Panc1 (cell line): ENCODE results near the gene ALK.

Experiments used
- POLR2AphosphoS5 ChIP-seq: IDR thresholded peaks from 2 replicates; pipeline ENCODE4 v1.6.1; 2012; ENCODE audit warnings: mild to moderate bottlenecking, low read depth, low read length, moderate library complexity
- TCF7L2 ChIP-seq: IDR thresholded peaks from 2 replicates; pipeline ENCODE4 v1.6.1; 2011; ENCODE audit warnings: mild to moderate bottlenecking, low read depth, low read length, inconsistent platforms
- TF ChIP-seq, protein P1 (sequence below): fragments of 450-650 bp; IDR thresholded peaks from 2 replicates; pipeline ENCODE4 v1.5.1; 2017; ENCODE audit warnings: mild to moderate bottlenecking
- TF ChIP-seq, protein P2 (sequence below), 2 experiments: IDR thresholded peaks; 2 replicates each; pipeline ENCODE4 v1.6.1; 2011 to 2012; ENCODE audit warnings: low read depth in 2 of 2, control low read depth in 1 of 2, low read length in 1 of 2, mild to moderate bottlenecking in 1 of 2, moderate library complexity in 1 of 2; ENCODE audit not compliant: insufficient read depth in 1 of 2

GRCh38 chr2:29799628-29800027 is 121.8 kb downstream of the ALK start:
- TF ChIP-seq, protein P1, sequence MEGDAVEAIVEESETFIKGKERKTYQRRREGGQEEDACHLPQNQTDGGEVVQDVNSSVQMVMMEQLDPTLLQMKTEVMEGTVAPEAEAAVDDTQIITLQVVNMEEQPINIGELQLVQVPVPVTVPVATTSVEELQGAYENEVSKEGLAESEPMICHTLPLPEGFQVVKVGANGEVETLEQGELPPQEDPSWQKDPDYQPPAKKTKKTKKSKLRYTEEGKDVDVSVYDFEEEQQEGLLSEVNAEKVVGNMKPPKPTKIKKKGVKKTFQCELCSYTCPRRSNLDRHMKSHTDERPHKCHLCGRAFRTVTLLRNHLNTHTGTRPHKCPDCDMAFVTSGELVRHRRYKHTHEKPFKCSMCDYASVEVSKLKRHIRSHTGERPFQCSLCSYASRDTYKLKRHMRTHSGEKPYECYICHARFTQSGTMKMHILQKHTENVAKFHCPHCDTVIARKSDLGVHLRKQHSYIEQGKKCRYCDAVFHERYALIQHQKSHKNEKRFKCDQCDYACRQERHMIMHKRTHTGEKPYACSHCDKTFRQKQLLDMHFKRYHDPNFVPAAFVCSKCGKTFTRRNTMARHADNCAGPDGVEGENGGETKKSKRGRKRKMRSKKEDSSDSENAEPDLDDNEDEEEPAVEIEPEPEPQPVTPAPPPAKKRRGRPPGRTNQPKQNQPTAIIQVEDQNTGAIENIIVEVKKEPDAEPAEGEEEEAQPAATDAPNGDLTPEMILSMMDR, result no peak
- TF ChIP-seq, protein P2, sequence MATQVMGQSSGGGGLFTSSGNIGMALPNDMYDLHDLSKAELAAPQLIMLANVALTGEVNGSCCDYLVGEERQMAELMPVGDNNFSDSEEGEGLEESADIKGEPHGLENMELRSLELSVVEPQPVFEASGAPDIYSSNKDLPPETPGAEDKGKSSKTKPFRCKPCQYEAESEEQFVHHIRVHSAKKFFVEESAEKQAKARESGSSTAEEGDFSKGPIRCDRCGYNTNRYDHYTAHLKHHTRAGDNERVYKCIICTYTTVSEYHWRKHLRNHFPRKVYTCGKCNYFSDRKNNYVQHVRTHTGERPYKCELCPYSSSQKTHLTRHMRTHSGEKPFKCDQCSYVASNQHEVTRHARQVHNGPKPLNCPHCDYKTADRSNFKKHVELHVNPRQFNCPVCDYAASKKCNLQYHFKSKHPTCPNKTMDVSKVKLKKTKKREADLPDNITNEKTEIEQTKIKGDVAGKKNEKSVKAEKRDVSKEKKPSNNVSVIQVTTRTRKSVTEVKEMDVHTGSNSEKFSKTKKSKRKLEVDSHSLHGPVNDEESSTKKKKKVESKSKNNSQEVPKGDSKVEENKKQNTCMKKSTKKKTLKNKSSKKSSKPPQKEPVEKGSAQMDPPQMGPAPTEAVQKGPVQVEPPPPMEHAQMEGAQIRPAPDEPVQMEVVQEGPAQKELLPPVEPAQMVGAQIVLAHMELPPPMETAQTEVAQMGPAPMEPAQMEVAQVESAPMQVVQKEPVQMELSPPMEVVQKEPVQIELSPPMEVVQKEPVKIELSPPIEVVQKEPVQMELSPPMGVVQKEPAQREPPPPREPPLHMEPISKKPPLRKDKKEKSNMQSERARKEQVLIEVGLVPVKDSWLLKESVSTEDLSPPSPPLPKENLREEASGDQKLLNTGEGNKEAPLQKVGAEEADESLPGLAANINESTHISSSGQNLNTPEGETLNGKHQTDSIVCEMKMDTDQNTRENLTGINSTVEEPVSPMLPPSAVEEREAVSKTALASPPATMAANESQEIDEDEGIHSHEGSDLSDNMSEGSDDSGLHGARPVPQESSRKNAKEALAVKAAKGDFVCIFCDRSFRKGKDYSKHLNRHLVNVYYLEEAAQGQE (IDR thresholded peaks at IDR 0.05; ENCODE audit: insufficient read depth in 1 of 2, low read depth in 2 of 2, low read length in 1 of 2), result no peak
- TF ChIP-seq TCF7L2, result no peak
- TF ChIP-seq POLR2AphosphoS5, result no peak
